Measurements from ENCODE around the gene TEDC2. TPM values are rescaled to one million over a fixed set of nuclear protein-coding genes. Genes with fewer than 3 reads are reported as not detected.

TEDC2 gene
- total RNA-seq, 1 donor from 2014 or later: not detected

GRCh38 chr16:2498531-2499253 is 38.8 kb downstream of the TEDC2 start:
- no peak for DNase-seq (ENCODE audit: low spot score in 2 of 2)
- intact Hi-C loops (cut with DNase I): no loop called here
- TF ChIP-seq, protein P1, sequence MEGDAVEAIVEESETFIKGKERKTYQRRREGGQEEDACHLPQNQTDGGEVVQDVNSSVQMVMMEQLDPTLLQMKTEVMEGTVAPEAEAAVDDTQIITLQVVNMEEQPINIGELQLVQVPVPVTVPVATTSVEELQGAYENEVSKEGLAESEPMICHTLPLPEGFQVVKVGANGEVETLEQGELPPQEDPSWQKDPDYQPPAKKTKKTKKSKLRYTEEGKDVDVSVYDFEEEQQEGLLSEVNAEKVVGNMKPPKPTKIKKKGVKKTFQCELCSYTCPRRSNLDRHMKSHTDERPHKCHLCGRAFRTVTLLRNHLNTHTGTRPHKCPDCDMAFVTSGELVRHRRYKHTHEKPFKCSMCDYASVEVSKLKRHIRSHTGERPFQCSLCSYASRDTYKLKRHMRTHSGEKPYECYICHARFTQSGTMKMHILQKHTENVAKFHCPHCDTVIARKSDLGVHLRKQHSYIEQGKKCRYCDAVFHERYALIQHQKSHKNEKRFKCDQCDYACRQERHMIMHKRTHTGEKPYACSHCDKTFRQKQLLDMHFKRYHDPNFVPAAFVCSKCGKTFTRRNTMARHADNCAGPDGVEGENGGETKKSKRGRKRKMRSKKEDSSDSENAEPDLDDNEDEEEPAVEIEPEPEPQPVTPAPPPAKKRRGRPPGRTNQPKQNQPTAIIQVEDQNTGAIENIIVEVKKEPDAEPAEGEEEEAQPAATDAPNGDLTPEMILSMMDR (IDR thresholded peaks at IDR 0.05): no peak
- no peaks in the 10 kb centered on the region for H3K36me3 ChIP-seq
- peaks cover 12 to 30% of the 10 kb centered on the region in 2 donors for H3K4me1 ChIP-seq
- H3K9me3 ChIP-seq: no peaks in the 10 kb centered on the region
- H3K27ac ChIP-seq: peak overlapping the region in 1 of 2 donors; percentile 34
- no peak overlapping the region for H3K4me3 ChIP-seq
- H3K27me3 ChIP-seq: no peaks in the 10 kb centered on the region

- Histone ChIP-seq H3K36me3 (no peaks in the 10 kb centered on the region), H3K27ac (no peak overlapping the region), H3K9me3 (no peaks in the 10 kb centered on the region), H3K27me3 (no peaks in the 10 kb centered on the region), H3K4me3 (no peak overlapping the region), H3K4me1 (peaks cover 12 to 30% of the 10 kb centered on the region in 2 donors)
- TF ChIP-seq, protein P1 (IDR thresholded peaks at IDR 0.05): no peak
- DNase-seq (ENCODE audit: low spot score in 2 of 2): no peak
- intact Hi-C loops (cut with DNase I): no loop called here
These were observed 39.5 kb downstream of the TEDC2 start for GRCh38 chr16:2499454-2499853.

DNA sequence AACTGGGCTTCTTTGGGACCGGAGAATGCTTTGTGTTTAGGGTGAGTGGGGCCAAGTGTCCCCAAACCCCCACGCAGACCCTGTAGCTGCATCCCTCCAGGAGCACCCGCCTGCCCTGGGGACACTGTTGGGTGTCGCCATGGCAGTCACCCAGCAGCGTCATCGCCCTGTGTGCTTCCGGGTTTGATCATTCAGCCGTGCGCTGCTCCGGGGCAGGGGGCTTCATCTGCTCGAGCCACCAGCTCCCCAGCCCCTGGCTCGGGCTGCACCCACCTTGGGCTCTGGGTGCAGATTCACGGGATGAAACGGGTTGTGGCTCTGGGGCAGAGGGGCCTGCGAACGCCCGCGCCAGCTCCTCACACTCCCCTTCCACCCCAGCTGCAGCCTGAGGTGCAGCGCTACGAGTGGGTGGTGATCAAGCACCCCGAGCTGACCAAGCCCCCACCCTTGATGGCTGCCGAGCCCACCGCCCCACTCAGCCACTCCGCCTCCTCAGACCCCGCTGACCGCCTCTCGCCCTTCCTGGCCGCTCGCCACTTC is 40.1 kb downstream of the TEDC2 start:
- Histone ChIP-seq H3K4me3 (no peak overlapping the region), H3K36me3 (no peaks in the 10 kb centered on the region), H3K9me3 (no peaks in the 10 kb centered on the region), H3K27ac (no peak overlapping the region), H3K27me3 (no peaks in the 10 kb centered on the region), H3K4me1 (peaks cover 12 to 30% of the 10 kb centered on the region in 2 donors)
- DNase-seq (ENCODE audit: low spot score in 2 of 2): no peak
- TF ChIP-seq, protein P1 (IDR thresholded peaks at IDR 0.05): no peak
- intact Hi-C loops (cut with DNase I): loop anchor here (5.0 kb wide), 1 partner anchor 73 kb away; the partner anchor contains the start of gene CCNF

- intact Hi-C loops (cut with DNase I): loop anchor here (5.0 kb wide), 1 partner anchor 73 kb away; the partner anchor contains the start of gene CCNF
- H3K27ac ChIP-seq: no peak overlapping the region
- H3K4me3 ChIP-seq: no peak overlapping the region
- DNase-seq (ENCODE audit: low spot score in 2 of 2): no peak
- H3K4me1 ChIP-seq: peaks cover 12 to 30% of the 10 kb centered on the region in 2 donors
- TF ChIP-seq, protein P1 (IDR thresholded peaks at IDR 0.05): no peak
- no peaks in the 10 kb centered on the region for H3K27me3 ChIP-seq
- no peaks in the 10 kb centered on the region for H3K9me3 ChIP-seq
- no peaks in the 10 kb centered on the region for H3K36me3 ChIP-seq
These were observed 40.6 kb downstream of the TEDC2 start for GRCh38 chr16:2500430-2500917.

GRCh38 chr16:2500918-2501750 is 41.2 kb downstream of the TEDC2 start:
- H3K27ac ChIP-seq: no peak overlapping the region
- intact Hi-C loops (cut with DNase I): loop anchor here (1.0 to 5.0 kb wide), 3 partner anchors 26 to 161 kb away; partner anchors contain the start of genes ABCA3, CCNF and TBC1D24

More at GRCh38 chr16:2500918-2501750, 41.2 kb downstream of the TEDC2 start:
- DNase-seq (ENCODE audit: low spot score in 2 of 2): peak in 1 of 2 donors; percentile 89
- Histone ChIP-seq H3K4me1 (peaks cover 12 to 30% of the 10 kb centered on the region in 2 donors), H3K4me3 (peak overlapping the region in 1 of 2 donors; percentile 38), H3K9me3 (no peaks in the 10 kb centered on the region), H3K36me3 (no peaks in the 10 kb centered on the region), H3K27me3 (no peaks in the 10 kb centered on the region)
- TF ChIP-seq, protein P1 (IDR thresholded peaks at IDR 0.05): peak; percentile 94 to 99 (median 98)

All from ascending aorta (tissue), 2 donors.